HEK293 (cell line): ENCODE measurements around the gene SLC43A3.

Source experiments
- CTCF ChIA-PET: fragments of 350-600 bp; formaldehyde crosslinking; extraction: SDS; loops from one replicate; lab custom pipeline; 2021; ENCODE audit warnings: antibody characterized with exemption; lab: Yijun Ruan, JAX
- POLR2A ChIA-PET: fragments of 300-600 bp; formaldehyde crosslinking; extraction: SDS; loops from one replicate; lab custom pipeline; 2020; ENCODE audit warnings: antibody characterized with exemption, inconsistent platforms; lab: Yijun Ruan, JAX
- H3K27ac ChIP-seq: fragments of 200-500 bp; sonication (Bioruptor generic); 2 replicates; pipeline ENCODE4 v1.5.1; 2014; ENCODE audit warnings: low read depth, low read length, control low read depth, inconsistent platforms; ENCODE audit errors: extremely low read depth
- H3K36me3 ChIP-seq, 2 experiments: fragments of 200-500 bp in 1 of 2; sonication (Bioruptor generic) in 1 of 2; 1 replicate in 1 of 2; 2 replicates in 1 of 2; pipeline ENCODE4 v1.5.1; 2014 to 2017; ENCODE audit warnings: inconsistent platforms in 2 of 2, low read length in 2 of 2; ENCODE audit not compliant: control insufficient read depth in 2 of 2, insufficient read depth in 1 of 2
- H3K4me1 ChIP-seq: fragments of 200-500 bp; sonication (Bioruptor generic); 2 replicates; pipeline ENCODE4 v1.5.1; 2014; ENCODE audit warnings: mild to moderate bottlenecking, low read length, inconsistent platforms; ENCODE audit not compliant: control insufficient read depth, insufficient read depth
- H3K4me3 ChIP-seq: 2 replicates; pipeline ENCODE4 v1.5.1; 2011; ENCODE audit warnings: low read depth, mild to moderate bottlenecking, control low read depth, low read length, moderate library complexity
- H3K9me3 ChIP-seq: fragments of 200-500 bp; sonication (Bioruptor generic); 2 replicates; pipeline ENCODE4 v1.5.1; 2014; ENCODE audit warnings: low read depth, low read length, inconsistent platforms; ENCODE audit not compliant: control insufficient read depth, insufficient read depth
- BCL11A ChIP-seq: fragments of 450-650 bp; formaldehyde crosslinking; IDR thresholded peaks from 2 replicates; pipeline ENCODE4 v1.5.1; 2016; ENCODE audit warnings: low read depth, missing biosample characterization, missing genetic modification characterization
- EGR2 ChIP-seq: fragments of 450-650 bp; formaldehyde crosslinking; IDR thresholded peaks from 2 replicates; pipeline ENCODE4 v1.5.1; 2016; ENCODE audit warnings: low read depth, missing biosample characterization, missing genetic modification characterization
- GLI4 ChIP-seq: fragments of 450-650 bp; formaldehyde crosslinking; IDR thresholded peaks from 2 replicates; pipeline ENCODE4 v1.5.1; 2016; ENCODE audit warnings: missing biosample characterization, missing genetic modification characterization
- INSM2 ChIP-seq: fragments of 450-650 bp; formaldehyde crosslinking; IDR thresholded peaks from 2 replicates; pipeline ENCODE4 v1.5.1; 2016; ENCODE audit warnings: missing biosample characterization, missing genetic modification characterization
- KLF8 ChIP-seq: fragments of 450-650 bp; formaldehyde crosslinking; IDR thresholded peaks from 2 replicates; pipeline ENCODE4 v1.5.1; 2016; ENCODE audit warnings: missing biosample characterization, missing genetic modification characterization
- MYNN ChIP-seq: fragments of 450-650 bp; formaldehyde crosslinking; IDR thresholded peaks from 2 replicates; pipeline ENCODE4 v1.5.1; 2016; ENCODE audit warnings: missing biosample characterization, missing genetic modification characterization, borderline replicate concordance
- SCRT1 ChIP-seq: fragments of 450-650 bp; formaldehyde crosslinking; IDR thresholded peaks from 2 replicates; pipeline ENCODE4 v1.5.1; 2016; ENCODE audit warnings: missing biosample characterization, missing genetic modification characterization, borderline replicate concordance
- YY1 ChIP-seq: fragments of 450-650 bp; formaldehyde crosslinking; IDR thresholded peaks from 2 replicates; pipeline ENCODE4 v1.5.1; 2018; ENCODE audit warnings: missing biosample characterization, missing genetic modification characterization
- ZBTB1 ChIP-seq: fragments of 450-650 bp; formaldehyde crosslinking; IDR thresholded peaks from 2 replicates; pipeline ENCODE4 v1.5.1; 2016; ENCODE audit warnings: missing biosample characterization, missing genetic modification characterization
- ZBTB7A ChIP-seq: fragments of 450-650 bp; formaldehyde crosslinking; IDR thresholded peaks from 2 replicates; pipeline ENCODE4 v1.5.1; 2016; ENCODE audit warnings: low read depth, missing biosample characterization, missing genetic modification characterization
- ZBTB8A ChIP-seq: fragments of 450-650 bp; formaldehyde crosslinking; IDR thresholded peaks from 2 replicates; pipeline ENCODE4 v1.5.1; 2016; ENCODE audit warnings: missing biosample characterization, missing genetic modification characterization
- ZFHX2 ChIP-seq: fragments of 450-650 bp; formaldehyde crosslinking; conservative IDR thresholded peaks from 2 replicates; pipeline ENCODE4 v1.5.1; 2016; ENCODE audit warnings: missing biosample characterization, missing genetic modification characterization
- ZIC2 ChIP-seq: fragments of 450-650 bp; formaldehyde crosslinking; IDR thresholded peaks from 2 replicates; pipeline ENCODE4 v1.5.1; 2016; ENCODE audit warnings: missing biosample characterization, missing genetic modification characterization
- ZNF10 ChIP-seq: fragments of 450-650 bp; formaldehyde crosslinking; IDR thresholded peaks from 2 replicates; pipeline ENCODE4 v1.5.1; 2017; ENCODE audit warnings: missing biosample characterization, missing genetic modification characterization
- ZNF114 ChIP-seq: fragments of 450-650 bp; formaldehyde crosslinking; IDR thresholded peaks from 2 replicates; pipeline ENCODE4 v1.5.0; 2017; ENCODE audit warnings: missing biosample characterization, missing genetic modification characterization
- ZNF132 ChIP-seq: fragments of 450-650 bp; formaldehyde crosslinking; IDR thresholded peaks from 2 replicates; pipeline ENCODE4 v1.5.1; 2017; ENCODE audit warnings: missing biosample characterization, missing genetic modification characterization, borderline replicate concordance
- ZNF148 ChIP-seq: fragments of 450-650 bp; formaldehyde crosslinking; IDR thresholded peaks from 2 replicates; pipeline ENCODE4 v1.5.0; 2017; ENCODE audit warnings: missing biosample characterization, missing genetic modification characterization, borderline replicate concordance
- ZNF157 ChIP-seq: fragments of 450-650 bp; formaldehyde crosslinking; IDR thresholded peaks from 2 replicates; pipeline ENCODE4 v1.5.1; 2016; ENCODE audit warnings: missing biosample characterization, missing genetic modification characterization
- ZNF324 ChIP-seq: fragments of 450-650 bp; formaldehyde crosslinking; IDR thresholded peaks from 2 replicates; pipeline ENCODE4 v1.5.1; 2016; ENCODE audit warnings: missing biosample characterization, missing genetic modification characterization
- ZNF366 ChIP-seq: fragments of 450-650 bp; formaldehyde crosslinking; conservative IDR thresholded peaks from 2 replicates; pipeline ENCODE4 v1.5.1; 2016; ENCODE audit warnings: missing biosample characterization, missing genetic modification characterization
- ZNF394 ChIP-seq: fragments of 450-650 bp; formaldehyde crosslinking; IDR thresholded peaks from 2 replicates; pipeline ENCODE4 v1.5.1; 2016; ENCODE audit warnings: missing biosample characterization, missing genetic modification characterization, mild to moderate bottlenecking, moderate library complexity, borderline replicate concordance
- ZNF398 ChIP-seq: fragments of 450-650 bp; formaldehyde crosslinking; IDR thresholded peaks from 2 replicates; pipeline ENCODE4 v1.5.1; 2017; ENCODE audit warnings: missing biosample characterization, missing genetic modification characterization
- ZNF416 ChIP-seq: fragments of 450-650 bp; formaldehyde crosslinking; IDR thresholded peaks from 2 replicates; pipeline ENCODE4 v1.5.1; 2016; ENCODE audit warnings: missing biosample characterization, missing genetic modification characterization
- ZNF514 ChIP-seq: fragments of 450-650 bp; formaldehyde crosslinking; IDR thresholded peaks from 2 replicates; pipeline ENCODE4 v1.5.1; 2016; ENCODE audit warnings: missing biosample characterization, missing genetic modification characterization
- ZNF544 ChIP-seq: fragments of 450-650 bp; formaldehyde crosslinking; IDR thresholded peaks from 2 replicates; pipeline ENCODE4 v1.5.0; 2017; ENCODE audit warnings: missing biosample characterization, missing genetic modification characterization
- ZNF626 ChIP-seq: fragments of 450-650 bp; sonication (Bioruptor Pico); formaldehyde crosslinking; IDR thresholded peaks from 2 replicates; pipeline ENCODE4 v1.5.1; 2018; ENCODE audit warnings: missing biosample characterization, missing genetic modification characterization, inconsistent platforms
- ZNF664 ChIP-seq: fragments of 450-650 bp; formaldehyde crosslinking; IDR thresholded peaks from 2 replicates; pipeline ENCODE4 v1.5.1; 2016; ENCODE audit warnings: missing biosample characterization, missing genetic modification characterization
- ZNF777 ChIP-seq: fragments of 450-650 bp; formaldehyde crosslinking; IDR thresholded peaks from 2 replicates; pipeline ENCODE4 v1.5.1; 2017; ENCODE audit warnings: missing biosample characterization, missing genetic modification characterization, borderline replicate concordance
- ZNF792 ChIP-seq: fragments of 450-650 bp; formaldehyde crosslinking; IDR thresholded peaks from 2 replicates; pipeline ENCODE4 v1.5.1; 2016; ENCODE audit warnings: missing biosample characterization, missing genetic modification characterization
- ZSCAN16 ChIP-seq: fragments of 450-650 bp; formaldehyde crosslinking; IDR thresholded peaks from 2 replicates; pipeline ENCODE4 v1.5.1; 2016; ENCODE audit warnings: missing biosample characterization, missing genetic modification characterization
- ZSCAN5A ChIP-seq: fragments of 450-650 bp; formaldehyde crosslinking; IDR thresholded peaks from 2 replicates; pipeline ENCODE4 v1.5.1; 2016; ENCODE audit warnings: missing biosample characterization, missing genetic modification characterization

Gene SLC43A3

GRCh38 chr11:57391111-57391510, 35.8 kb downstream of the SLC43A3 start:
- Histone ChIP-seq H3K9me3 (no peaks in the 10 kb centered on the region), H3K27ac (no peak overlapping the region), H3K4me1 (no peaks in the 10 kb centered on the region), H3K4me3 (no peak overlapping the region), H3K36me3 (no peaks in the 10 kb centered on the region)
- CTCF ChIA-PET, result no interaction called here
- POLR2A ChIA-PET, result no interaction called here
- TF ChIP-seq ZNF132 (tag by site-specific recombination) (no peak), EGR2 (tag by site-specific recombination) (no peak), ZNF394 (tag by site-specific recombination) (no peak), ZNF324 (no peak), INSM2 (tag by site-specific recombination) (no peak), ZBTB8A (tag by site-specific recombination) (no peak), ZIC2 (tag by site-specific recombination) (no peak), ZNF157 (no peak), ZNF664 (tag by site-specific recombination) (no peak), ZBTB1 (tag by site-specific recombination) (no peak), MYNN (tag by site-specific recombination) (no peak), GLI4 (tag by site-specific recombination) (no peak), ZNF114 (tag by site-specific recombination) (no peak), ZNF366 (tag by site-specific recombination) (no peak)

- H3K36me3 ChIP-seq, result no peaks in the 10 kb centered on the region
- ChIA-PET POLR2A (no interaction called here), CTCF (interaction anchor here (0.6 kb wide), 1 partner anchor 1414 kb away, joined by 7 read pairs; no protein-coding TSS in a partner anchor)
- TF ChIP-seq ZNF544 (tag by site-specific recombination), result no peak
- no peak for TF ChIP-seq SCRT1 (tag by site-specific recombination)
- TF ChIP-seq ZNF514 (tag by site-specific recombination), result no peak
- TF ChIP-seq ZFHX2, result no peak
- TF ChIP-seq BCL11A (tag by site-specific recombination), result no peak
- TF ChIP-seq ZNF626 (tag by site-specific recombination), result no peak
- TF ChIP-seq ZSCAN16 (tag by site-specific recombination), result no peak
- TF ChIP-seq ZNF792, result no peak
- TF ChIP-seq ZSCAN5A, result no peak
- no peak for TF ChIP-seq ZNF777 (tag by site-specific recombination)
- no peak for TF ChIP-seq ZNF10 (tag by site-specific recombination)
- TF ChIP-seq ZNF398, result no peak
- no peak for TF ChIP-seq ZNF148 (tag by site-specific recombination)
- TF ChIP-seq YY1 (tag by site-specific recombination), result no peak
- no peak for TF ChIP-seq ZNF416 (tag by site-specific recombination)
- no peak for TF ChIP-seq ZBTB7A (tag by site-specific recombination)
- no peak for TF ChIP-seq KLF8 (tag by site-specific recombination)
Observed at GRCh38 chr11:57390535-57390934, 36.4 kb downstream of the SLC43A3 start, which contains the start of gene PRG2. Gene PRG2, minus strand, starts transcription at chr11:57390650. Its CDS starts 706 bp downstream, at chr11:57389944.

More at GRCh38 chr11:57390535-57390934, 36.4 kb downstream of the SLC43A3 start, which contains the start of gene PRG2:
- H3K9me3 ChIP-seq, result no peaks in the 10 kb centered on the region
- H3K4me1 ChIP-seq, result no peaks in the 10 kb centered on the region
- no peak within 1 kb of the TSS for H3K27ac ChIP-seq
- H3K4me3 ChIP-seq, result no peak within 1 kb of the TSS
